GM21526 (cell line): Measurements from ENCODE around the gene IL19.

Source experiments
- ATAC-seq: cut with Tn5 transposase; IDR thresholded peaks from one replicate; pipeline ENCODE4 v1.9.1; 2021; ENCODE audit warnings: moderate library complexity; ENCODE audit not compliant: unreplicated experiment, low FRiP score

The IL19 gene

GRCh38 chr1:206883876-206884275, 113.3 kb downstream of the IL19 start:
- no peak for ATAC-seq

- ATAC-seq: no peak
These were observed 114.9 kb downstream of the IL19 start for GRCh38 chr1:206885341-206886060.

- no peak for ATAC-seq
These were observed 116.3 kb downstream of the IL19 start for GRCh38 chr1:206886831-206887230.

GRCh38 chr1:206887701-206888100, 117.1 kb downstream of the IL19 start:
- ATAC-seq: no peak

GRCh38 chr1:206890125-206891060, 119.8 kb downstream of the IL19 start:
- ATAC-seq: no peak

- no peak for ATAC-seq
These were observed 120.8 kb downstream of the IL19 start for GRCh38 chr1:206891412-206891811.
